GM10266 (cell line): Measurements from ENCODE around the gene CDK18.

Source experiments
- DNase-seq: peaks from one replicate; pipeline ENCODE4 v3.0.0; 2012; ENCODE audit errors: extremely low spot score
- TF ChIP-seq, protein P1 (sequence below): IDR thresholded peaks from 2 replicates; pipeline ENCODE4 v1.5.1; 2012; ENCODE audit warnings: mild to moderate bottlenecking, low read depth; ENCODE audit not compliant: control insufficient read depth, insufficient read depth; ENCODE audit errors: missing control alignments

Gene CDK18

DNA sequence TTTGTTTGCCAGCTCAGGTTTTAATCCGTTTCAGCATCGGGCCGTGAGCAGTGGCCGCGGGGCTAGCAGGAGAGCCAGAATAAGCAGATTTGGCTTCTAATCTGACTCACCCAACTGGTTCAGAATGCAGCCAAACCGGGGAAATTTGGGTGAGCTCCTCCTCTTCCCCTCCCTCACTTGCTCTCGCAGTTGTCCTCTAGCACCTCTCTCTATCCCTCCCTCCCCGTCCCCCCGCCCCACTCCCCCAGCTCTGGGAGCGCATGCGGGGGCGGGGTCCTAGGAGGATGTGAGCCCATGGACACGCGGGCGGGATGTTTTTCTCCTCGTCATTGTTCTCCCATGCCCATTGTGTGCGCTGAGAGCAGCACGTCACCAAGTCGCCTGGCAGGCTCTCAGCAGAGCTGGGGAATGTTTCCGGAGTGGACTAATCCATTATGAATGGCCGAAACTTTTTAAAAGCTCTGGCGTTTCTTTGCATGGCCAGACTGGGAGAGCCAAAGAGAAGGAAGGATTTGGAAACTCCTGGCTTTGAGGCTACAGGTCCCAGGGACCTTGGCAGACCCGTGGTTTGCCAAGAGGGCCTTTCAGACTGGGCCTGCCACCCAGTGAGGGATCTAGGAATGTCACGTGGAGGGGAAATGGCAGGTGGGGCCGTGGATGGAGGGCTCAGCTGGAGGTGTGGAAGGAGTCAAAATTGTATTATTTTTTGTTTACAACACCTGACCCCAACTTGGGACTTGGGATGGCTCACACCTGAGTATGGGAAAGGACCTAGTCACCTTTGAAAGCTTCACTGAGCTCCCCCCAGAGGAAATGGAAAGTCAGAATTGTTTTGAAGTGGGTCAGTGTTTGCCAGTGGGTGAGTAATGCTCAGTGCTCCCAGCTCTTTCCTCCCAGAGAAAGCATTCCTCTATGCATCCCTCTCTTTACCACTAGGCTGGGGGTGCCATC, 39.2 kb downstream of the CDK18 start:
- TF ChIP-seq, protein P1, sequence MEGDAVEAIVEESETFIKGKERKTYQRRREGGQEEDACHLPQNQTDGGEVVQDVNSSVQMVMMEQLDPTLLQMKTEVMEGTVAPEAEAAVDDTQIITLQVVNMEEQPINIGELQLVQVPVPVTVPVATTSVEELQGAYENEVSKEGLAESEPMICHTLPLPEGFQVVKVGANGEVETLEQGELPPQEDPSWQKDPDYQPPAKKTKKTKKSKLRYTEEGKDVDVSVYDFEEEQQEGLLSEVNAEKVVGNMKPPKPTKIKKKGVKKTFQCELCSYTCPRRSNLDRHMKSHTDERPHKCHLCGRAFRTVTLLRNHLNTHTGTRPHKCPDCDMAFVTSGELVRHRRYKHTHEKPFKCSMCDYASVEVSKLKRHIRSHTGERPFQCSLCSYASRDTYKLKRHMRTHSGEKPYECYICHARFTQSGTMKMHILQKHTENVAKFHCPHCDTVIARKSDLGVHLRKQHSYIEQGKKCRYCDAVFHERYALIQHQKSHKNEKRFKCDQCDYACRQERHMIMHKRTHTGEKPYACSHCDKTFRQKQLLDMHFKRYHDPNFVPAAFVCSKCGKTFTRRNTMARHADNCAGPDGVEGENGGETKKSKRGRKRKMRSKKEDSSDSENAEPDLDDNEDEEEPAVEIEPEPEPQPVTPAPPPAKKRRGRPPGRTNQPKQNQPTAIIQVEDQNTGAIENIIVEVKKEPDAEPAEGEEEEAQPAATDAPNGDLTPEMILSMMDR: no peak
- no peak for DNase-seq

DNA sequence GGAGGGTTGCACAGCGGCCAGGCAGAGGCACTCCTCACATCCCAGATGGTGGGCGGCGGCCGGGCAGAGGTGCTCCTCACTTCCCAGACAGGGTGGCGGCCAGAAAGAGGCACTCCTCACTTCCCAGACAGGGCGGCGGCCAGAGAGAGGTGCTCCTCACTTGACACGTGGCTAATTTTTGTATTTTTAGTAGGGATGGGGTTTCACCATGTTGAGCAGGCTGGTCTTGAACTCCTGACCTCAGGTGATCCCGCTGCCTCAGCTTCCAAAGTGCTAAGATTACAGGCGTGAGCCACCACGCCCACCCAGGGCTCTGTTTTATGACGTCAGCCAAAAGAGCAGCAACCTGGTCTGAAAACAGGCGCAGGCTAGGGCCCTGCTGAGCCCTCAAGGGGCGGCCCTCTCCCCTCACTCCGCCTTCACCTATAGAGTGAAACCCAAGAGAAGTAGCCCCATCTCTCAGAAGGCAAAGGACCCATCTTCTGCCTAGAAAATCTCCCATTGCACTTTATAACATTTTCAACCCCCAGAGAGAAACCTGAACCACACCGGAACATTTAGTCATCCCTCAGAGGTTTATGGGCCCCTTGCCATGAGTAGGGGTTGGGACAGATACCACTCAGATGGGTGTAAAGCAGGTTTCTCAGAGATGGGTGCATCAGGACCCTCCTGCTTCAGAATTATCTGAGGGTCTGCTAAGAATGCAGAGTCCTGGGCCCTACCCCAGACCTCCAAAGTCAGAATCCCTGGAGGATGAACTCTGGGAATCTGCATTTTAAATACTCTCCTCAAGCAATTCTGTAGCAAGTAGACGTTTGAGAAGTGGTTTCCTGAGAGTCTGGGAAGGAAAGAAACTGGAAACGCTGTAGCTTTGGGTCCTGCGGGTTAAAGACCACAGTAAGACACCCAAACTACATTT, 40.8 kb downstream of the CDK18 start:
- DNase-seq: no peak
- TF ChIP-seq, protein P1: no peak

DNA sequence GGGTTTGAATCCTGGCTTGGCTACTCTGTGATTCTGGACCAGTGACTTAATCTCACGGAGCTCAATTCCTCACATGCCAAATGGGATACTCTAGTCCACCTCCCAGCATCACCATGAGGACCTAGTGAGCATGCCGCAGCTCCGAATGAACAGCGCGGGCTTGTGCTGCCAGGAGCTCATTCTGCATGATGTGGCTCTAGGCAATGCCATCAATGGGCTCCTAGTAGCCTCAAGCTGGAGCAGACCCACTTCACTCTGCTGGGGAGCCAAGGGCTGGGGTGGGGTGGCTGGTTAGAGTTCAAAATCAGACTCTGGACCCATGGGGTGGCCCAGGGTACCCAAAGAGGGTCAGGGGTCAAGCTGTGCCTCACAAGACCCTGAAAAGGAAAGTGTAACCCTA, 41.5 kb downstream of the CDK18 start:
- TF ChIP-seq, protein P1: no peak

DNA sequence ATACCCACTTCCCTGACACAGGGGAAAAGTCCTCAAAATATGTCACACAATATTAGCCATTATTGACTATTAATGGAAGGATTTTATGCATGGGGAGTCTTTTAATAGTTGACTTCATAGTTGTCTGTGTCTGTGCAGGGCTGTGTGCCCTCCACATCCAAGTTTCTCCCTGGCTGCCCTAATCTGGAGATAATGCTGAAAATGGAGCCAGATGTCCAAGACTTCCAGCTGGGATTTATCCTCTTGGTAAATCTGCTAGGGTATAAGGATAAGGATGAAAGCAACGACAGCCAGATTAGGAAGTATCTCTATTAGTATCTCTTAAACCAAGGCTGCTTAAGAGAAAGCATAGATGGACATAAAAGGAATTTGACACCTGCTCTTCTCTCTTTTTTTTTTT, 42.1 kb downstream of the CDK18 start:
- TF ChIP-seq, protein P1: no peak
- DNase-seq: no peak

More for the DNA sequence above, 41.5 kb downstream of the CDK18 start:
- no peak for DNase-seq

DNA sequence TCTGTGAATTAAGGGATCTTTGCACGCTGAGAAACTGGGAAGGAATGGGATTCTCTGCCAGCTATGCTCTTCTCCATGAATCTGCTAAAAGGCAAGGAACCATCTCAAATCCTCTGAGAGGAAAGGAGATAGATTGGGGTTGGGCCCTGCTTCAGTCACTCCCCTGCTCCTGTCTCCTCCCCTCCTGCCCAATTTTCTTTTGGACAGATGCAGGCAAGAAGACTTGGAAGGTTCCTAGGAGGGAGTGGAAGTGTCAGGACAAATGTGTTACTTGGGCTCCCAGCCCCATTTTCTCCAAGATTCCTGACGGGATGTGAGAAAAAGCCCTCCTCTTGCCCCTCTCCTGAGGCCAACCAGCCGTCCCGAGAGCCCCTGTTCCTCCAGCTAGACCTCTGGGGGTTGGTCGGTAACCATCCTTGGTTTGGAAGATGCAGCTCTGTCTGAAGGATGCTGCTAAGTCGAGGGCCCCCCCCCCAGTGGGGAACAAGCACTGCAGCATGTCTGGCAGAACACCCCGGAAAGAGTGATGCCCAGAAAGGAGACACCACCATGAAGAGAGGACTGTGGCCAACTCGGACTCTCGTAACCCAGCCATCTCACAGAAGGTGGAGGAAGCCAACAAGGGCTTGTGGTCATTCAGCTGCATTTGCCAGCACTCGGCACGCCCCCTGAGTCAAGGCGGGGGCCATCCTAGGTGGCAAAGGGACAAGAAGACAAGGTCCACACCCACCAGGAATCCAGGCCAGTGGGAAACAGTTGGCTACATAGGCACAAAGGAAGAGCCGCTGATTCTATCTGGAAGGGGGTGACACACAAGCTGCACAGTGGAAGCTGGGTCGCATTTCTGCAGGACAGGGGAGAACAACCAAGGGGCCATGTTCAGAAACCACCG, 43.7 kb downstream of the CDK18 start:
- no peak for DNase-seq
- TF ChIP-seq, protein P1: no peak

DNA sequence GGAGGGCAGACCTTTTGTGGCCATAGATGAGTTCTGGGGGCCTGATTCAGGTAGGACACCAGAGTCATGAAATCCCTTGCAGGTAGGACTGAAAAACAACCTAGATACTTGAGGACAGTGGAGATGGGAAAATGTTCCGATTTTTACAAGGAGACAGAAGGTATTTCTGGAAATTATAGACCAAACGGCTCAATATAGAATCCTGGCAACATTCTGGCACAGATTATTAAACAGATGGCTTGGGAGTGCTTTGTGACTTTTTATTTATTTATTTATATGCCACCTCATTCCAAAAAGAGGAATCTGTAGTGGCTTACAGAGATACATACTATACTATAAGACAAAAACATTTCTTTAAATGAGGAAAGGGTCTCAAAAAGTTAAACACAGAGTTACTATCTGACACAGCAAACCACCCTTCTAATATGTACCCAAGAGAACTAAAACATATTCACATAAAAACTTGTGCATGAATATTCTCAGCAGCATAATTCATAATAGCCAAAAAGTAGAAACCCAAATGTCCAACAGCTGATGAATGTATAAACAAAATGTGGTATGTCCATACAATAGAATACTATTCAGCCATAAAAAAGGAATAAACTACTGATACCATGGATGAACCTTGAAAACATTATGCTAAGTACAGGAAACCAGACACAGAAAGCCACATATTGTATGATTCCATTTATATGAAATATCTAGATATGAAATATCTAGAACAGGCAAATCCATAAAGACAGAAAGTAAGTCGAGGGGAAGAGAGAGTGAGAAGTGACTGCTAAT, 49.8 kb downstream of the CDK18 start:
- TF ChIP-seq, protein P1: no peak
- no peak for DNase-seq
